Activated naive CD8-positive, alpha-beta T cell (primary cell): Measurements from ENCODE around the gene RAD51B.

Experiments used
- H3K27ac Mint-ChIP-seq: one replicate; pipeline ENCODE4 v1.8.0; 2021; ENCODE audit warnings: mixed read lengths
- H3K27me3 Mint-ChIP-seq: one replicate; pipeline ENCODE4 v1.8.0; 2021; ENCODE audit warnings: mixed read lengths
- H3K36me3 Mint-ChIP-seq: one replicate; pipeline ENCODE4 v1.8.0; 2021; ENCODE audit warnings: mixed read lengths
- H3K4me1 Mint-ChIP-seq: one replicate; pipeline ENCODE4 v1.8.0; 2021; ENCODE audit warnings: low read depth, mixed read lengths
- H3K4me3 Mint-ChIP-seq: one replicate; pipeline ENCODE4 v1.8.0; 2021; ENCODE audit warnings: mild to moderate bottlenecking, mixed read lengths
- H3K9me3 Mint-ChIP-seq: one replicate; pipeline ENCODE4 v1.8.0; 2021; ENCODE audit warnings: low read depth, mixed read lengths

The RAD51B gene

DNA sequence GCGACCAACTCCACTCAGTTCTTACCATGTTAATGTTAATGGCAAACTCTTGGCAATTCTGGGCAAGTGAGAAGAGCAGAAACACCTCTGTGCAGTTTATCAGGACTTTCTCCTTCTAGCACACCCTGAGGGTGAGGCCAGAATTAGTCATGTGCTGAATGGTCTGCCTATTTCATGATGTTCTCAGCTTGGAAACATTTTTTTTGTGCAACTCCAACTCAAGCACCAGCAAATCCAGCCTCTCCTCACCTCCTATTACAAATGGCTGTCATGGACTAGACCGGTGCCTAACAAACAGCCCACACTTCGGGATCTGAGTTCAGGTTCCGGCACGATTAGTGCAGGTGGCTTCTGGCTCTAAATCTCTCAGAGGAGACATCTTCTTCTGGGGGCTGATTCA lies 727.3 kb downstream of the RAD51B start:
- H3K9me3 Mint-ChIP-seq = no peaks in the 10 kb centered on the region
- H3K4me3 Mint-ChIP-seq = no peak overlapping the region
- H3K4me1 Mint-ChIP-seq = peaks cover 3% of the 10 kb centered on the region
- no peak overlapping the region for H3K27ac Mint-ChIP-seq
- no peaks in the 10 kb centered on the region for H3K27me3 Mint-ChIP-seq
- H3K36me3 Mint-ChIP-seq = peaks cover 11% of the 10 kb centered on the region

DNA sequence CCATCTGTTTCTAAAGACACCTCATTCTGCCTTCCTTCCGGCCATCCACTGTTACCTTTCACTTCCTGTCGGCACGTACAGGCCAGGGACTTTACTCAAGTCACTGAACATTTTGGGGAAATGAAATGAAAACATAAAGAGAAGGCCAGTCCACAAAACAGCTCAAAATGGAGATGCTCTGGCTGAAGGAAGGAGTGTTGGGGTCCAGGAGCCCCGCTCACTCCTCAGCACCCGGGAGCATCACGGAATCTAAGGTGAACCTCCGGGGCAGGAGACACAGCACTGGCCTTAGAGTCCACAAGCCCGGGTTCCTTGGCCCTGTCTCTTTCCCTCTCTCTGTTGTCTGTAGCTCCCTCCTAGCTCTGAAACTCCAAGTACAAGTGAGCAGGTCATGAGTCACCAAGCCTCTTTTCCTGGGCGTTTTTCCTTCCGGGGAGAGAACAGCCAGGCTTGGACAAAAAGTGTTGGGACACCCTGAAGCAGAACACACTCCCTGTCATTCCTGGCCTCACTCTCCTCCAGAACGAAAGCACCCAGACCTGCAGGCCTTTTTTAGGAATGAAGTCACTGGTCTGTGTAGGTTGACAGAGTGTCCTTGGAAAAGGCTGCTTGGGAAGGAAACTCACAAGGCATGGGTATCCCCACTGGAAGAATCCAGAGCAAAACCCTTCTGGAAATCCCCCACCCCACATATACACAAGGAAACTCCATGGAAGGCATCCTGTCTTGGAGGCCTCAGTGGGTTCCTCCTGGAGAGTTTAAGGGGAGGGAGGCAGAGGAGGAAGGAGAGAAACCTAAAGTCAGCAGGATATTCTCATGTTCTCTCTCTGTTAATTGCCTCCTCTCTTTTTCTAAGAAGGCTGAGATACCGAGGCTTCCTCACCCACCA lies 728.0 kb downstream of the RAD51B start:
- Mint-ChIP-seq H3K27ac (no peak overlapping the region), H3K36me3 (peaks cover 10% of the 10 kb centered on the region), H3K27me3 (no peaks in the 10 kb centered on the region), H3K9me3 (no peaks in the 10 kb centered on the region), H3K4me1 (peaks cover 7% of the 10 kb centered on the region), H3K4me3 (no peak overlapping the region)

DNA sequence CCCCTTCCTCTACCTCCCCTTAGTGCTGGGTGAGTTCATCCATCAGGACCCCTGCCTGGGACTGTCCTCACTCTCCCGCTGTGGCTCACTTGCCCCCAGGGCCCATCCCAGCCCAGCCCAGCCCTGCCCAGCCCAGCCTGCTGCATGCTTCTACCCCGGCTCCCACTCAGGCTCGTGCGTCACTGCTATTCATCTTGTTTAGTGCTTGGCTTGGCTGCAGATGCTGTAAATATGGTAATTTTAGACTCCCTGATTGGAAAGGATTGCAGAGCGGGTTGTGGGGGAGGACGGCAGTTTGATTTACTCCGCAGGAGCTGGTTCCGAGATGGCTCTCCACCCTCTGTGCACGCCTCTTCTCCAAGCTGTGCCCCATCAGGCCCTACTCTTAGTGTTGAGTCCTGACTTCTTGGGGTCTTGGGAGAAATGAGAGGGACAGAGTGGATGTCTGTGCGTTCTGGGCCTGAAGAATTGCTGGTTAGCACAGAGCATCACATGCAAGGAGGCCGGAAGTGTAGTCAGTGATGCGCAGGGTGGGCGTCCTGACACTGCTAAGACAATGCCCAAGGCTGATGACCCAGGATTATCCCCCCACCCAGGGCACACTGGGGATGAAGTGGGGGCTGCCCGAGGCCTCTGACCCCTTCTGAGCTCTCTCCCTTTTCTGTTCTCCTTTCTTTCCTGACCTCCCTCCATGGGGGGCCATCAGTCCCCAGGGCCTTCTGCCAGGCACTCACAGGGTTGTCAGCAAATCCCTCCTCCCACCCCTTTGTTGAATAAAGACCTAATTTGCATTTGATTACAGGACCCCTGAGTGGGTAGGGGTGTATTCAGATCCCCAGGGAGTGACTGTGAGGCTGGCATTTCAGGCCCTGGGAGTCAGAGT lies 728.9 kb downstream of the RAD51B start:
- no peaks in the 10 kb centered on the region for H3K27me3 Mint-ChIP-seq
- no peak overlapping the region for H3K27ac Mint-ChIP-seq
- peaks cover 7% of the 10 kb centered on the region for H3K36me3 Mint-ChIP-seq
- no peaks in the 10 kb centered on the region for H3K9me3 Mint-ChIP-seq
- H3K4me1 Mint-ChIP-seq = peaks cover 16% of the 10 kb centered on the region
- H3K4me3 Mint-ChIP-seq = no peak overlapping the region

DNA sequence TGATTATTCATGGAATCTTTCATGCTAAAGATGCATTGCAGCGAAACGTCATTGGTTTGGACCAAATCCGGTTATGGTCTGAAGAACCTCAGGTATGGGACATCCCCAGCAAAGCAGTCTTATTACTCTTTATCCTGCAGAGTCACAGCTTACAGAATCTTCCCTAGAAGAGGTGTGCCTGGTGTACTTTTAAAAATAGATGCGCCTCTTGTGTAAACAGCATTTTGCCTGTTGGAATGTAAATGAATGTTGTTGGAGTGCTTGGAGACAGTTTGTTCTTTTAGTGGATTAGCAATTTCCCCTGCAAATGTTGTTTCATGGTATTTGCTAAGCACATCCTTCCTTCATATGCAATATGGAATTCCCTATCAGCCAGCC lies 730.7 kb downstream of the RAD51B start:
- Mint-ChIP-seq H3K4me1 (peaks cover 24% of the 10 kb centered on the region), H3K27me3 (no peaks in the 10 kb centered on the region), H3K9me3 (no peaks in the 10 kb centered on the region), H3K4me3 (no peak overlapping the region), H3K27ac (no peak overlapping the region), H3K36me3 (peaks cover 5% of the 10 kb centered on the region)

DNA sequence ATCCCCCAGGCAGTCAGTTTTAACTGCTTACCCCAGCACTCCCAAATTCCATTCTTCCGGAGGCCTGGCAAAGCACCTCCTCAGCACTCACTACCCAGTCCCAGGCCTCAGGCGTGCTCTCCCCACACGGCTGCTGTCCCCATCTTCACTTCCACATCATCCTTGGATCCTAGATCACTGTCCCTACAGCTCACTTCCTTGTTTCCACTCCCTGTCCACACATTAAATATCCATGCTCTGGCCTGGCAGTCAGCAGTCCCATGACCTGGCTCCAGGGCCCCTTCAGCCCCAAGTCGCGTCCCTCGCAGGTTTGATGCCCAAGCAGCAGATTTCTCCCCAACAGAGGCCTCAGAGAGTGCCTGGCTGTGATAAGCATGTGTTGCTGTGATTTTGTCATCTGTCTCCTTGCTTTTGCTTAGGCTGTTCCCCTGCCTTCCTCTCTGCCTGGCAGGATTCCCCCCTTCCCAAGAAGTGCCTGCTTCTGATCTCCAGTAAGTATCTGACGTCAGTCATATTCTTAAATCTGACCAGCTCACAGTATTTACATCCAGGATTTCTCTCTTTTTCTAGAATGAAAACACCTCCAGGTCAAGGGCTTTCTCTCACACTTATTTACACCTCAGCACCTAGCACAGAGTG lies 731.6 kb downstream of the RAD51B start:
- H3K9me3 Mint-ChIP-seq = no peaks in the 10 kb centered on the region
- peaks cover 24% of the 10 kb centered on the region for H3K4me1 Mint-ChIP-seq
- H3K27ac Mint-ChIP-seq = no peak overlapping the region
- no peaks in the 10 kb centered on the region for H3K27me3 Mint-ChIP-seq
- H3K36me3 Mint-ChIP-seq = peaks cover 2% of the 10 kb centered on the region
- no peak overlapping the region for H3K4me3 Mint-ChIP-seq

DNA sequence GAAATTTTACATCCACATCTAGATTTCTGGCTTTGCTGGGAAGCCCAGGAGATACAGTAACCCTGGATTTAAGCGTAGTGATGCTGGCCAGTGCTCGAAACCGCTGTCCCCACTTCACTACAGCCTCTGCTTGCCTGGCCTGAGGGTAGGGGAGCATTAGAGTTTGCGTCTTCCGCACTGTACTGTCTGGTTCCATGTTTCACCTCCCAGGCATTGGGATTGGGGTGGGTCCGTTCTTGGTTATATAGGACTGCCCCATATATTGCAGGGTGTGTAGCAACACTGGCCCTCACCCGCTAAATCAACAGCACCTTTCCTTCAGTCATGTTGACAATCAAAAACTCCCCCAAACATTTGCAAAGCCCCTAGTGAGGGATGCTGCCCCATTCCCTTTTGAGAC lies 732.5 kb downstream of the RAD51B start:
- Mint-ChIP-seq H3K27me3 (no peaks in the 10 kb centered on the region), H3K9me3 (no peaks in the 10 kb centered on the region), H3K36me3 (peaks cover under 1% of the 10 kb centered on the region), H3K4me1 (peaks cover 24% of the 10 kb centered on the region), H3K4me3 (no peak overlapping the region), H3K27ac (no peak overlapping the region)

DNA sequence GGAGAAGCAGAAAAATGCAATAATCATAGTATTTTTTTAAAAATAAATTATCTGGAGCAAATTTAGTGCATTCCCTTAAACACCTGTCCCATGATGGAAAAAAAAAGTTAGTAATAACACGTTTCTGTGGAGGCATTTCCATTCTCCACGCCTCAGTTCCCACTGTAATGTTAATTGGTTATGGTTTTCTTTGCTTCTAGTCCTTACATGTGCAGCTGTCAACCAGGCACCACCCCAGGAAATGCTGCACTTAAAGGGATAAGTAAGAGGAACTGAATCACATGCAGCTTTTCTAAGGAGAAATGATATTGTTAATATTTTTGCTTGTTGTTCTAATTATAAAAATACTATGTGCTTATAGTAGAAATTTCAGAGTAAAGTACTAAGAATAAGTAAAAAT lies 733.0 kb downstream of the RAD51B start:
- H3K4me1 Mint-ChIP-seq = peaks cover 28% of the 10 kb centered on the region
- H3K27me3 Mint-ChIP-seq = no peaks in the 10 kb centered on the region
- H3K27ac Mint-ChIP-seq = no peak overlapping the region
- no peak overlapping the region for H3K4me3 Mint-ChIP-seq
- no peaks in the 10 kb centered on the region for H3K9me3 Mint-ChIP-seq
- peaks cover 3% of the 10 kb centered on the region for H3K36me3 Mint-ChIP-seq

DNA sequence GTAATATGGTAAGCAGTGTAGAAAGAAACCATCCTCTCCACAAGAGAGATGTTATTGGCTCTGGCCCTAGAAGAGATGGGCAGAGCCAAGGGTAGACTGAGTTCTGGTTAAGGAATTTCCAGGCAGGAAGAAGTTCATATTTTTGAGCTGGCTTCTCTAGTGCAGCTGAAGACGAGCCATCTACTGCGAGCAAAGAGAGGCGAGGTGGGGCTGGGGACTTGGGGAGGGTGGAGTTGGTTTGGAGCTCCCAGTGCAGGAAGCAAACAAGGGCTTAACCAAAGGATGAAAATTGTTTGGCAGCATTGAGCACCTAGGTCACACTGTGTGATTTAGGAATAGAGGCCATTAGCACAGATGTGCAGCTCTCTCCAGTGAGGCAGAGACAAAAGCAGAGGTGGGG lies 733.7 kb downstream of the RAD51B start:
- Mint-ChIP-seq H3K4me1 (peaks cover 30% of the 10 kb centered on the region), H3K9me3 (no peaks in the 10 kb centered on the region), H3K27ac (no peak overlapping the region)

DNA sequence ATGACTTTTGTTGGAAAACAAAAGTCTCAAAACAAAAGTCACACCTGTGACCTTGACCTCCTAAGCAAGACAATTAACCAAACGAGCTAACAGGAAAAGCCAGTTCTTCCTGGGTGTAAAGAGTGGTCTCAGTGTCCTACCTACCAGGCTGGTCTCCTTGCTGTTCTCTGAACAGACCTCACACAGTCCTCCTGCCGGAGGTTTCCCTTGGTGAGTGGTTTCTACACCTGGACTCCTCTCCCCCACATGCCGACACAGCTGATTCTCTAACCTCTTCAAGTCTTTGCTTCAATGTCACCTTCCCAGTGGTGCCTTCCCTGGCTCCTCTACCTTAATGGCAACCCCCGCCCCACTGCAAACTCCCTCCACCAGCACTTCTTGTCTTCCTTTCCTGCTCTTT lies 734.7 kb downstream of the RAD51B start:
- no peak overlapping the region for H3K27ac Mint-ChIP-seq
- H3K36me3 Mint-ChIP-seq = peaks cover 3% of the 10 kb centered on the region
- H3K4me1 Mint-ChIP-seq = peaks cover 30% of the 10 kb centered on the region
- H3K27me3 Mint-ChIP-seq = no peaks in the 10 kb centered on the region
- H3K4me3 Mint-ChIP-seq = no peak overlapping the region
- no peaks in the 10 kb centered on the region for H3K9me3 Mint-ChIP-seq

More for the DNA sequence above, 733.7 kb downstream of the RAD51B start:
- no peaks in the 10 kb centered on the region for H3K27me3 Mint-ChIP-seq
- H3K4me3 Mint-ChIP-seq = no peak overlapping the region
- peaks cover 3% of the 10 kb centered on the region for H3K36me3 Mint-ChIP-seq

DNA sequence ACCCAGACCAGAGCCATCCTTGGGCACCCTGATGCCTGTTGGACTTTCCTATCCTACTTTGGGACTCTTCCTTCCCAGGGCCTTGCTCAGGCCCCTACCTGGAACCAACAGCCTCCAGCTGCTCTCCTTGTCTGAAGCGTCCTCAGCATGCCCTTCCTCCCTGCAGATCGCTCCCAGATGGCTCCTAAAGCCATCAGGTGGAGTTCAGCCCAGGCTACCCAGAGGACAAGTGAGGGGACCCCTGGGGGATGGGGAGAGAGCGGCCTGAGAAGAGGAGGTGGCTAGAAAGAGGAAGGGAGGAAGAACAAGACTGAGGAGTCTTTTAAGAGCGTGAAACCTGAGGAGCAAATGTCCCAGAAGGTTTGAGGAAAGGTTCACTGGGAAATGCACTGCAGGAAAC lies 736.7 kb downstream of the RAD51B start:
- Mint-ChIP-seq H3K4me1 (peaks cover 27% of the 10 kb centered on the region), H3K27me3 (no peaks in the 10 kb centered on the region), H3K4me3 (no peak overlapping the region), H3K36me3 (peaks cover 3% of the 10 kb centered on the region), H3K27ac (no peak overlapping the region), H3K9me3 (no peaks in the 10 kb centered on the region)

DNA sequence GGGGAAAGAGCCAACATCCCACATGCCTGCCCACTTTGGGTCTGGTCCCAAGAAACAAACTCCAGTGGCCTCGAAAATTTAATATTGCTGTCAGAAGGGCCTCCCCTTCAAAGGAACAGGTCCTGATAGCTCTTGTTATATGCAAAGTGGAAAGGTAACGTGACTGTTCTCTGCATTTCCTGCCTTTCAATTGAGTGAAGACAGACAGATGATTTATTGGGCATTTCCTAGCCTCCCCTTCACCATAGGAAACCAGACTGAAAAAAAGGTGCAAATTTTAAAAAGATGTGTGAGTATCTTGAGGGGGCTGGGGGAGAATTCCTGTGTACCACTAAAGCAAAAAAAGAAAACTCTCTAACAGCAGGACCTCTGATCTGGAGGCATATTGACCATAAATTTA lies 738.1 kb downstream of the RAD51B start:
- Mint-ChIP-seq H3K36me3 (peaks cover 3% of the 10 kb centered on the region), H3K4me1 (peaks cover 28% of the 10 kb centered on the region), H3K27ac (no peak overlapping the region), H3K4me3 (no peak overlapping the region), H3K27me3 (no peaks in the 10 kb centered on the region), H3K9me3 (no peaks in the 10 kb centered on the region)

DNA sequence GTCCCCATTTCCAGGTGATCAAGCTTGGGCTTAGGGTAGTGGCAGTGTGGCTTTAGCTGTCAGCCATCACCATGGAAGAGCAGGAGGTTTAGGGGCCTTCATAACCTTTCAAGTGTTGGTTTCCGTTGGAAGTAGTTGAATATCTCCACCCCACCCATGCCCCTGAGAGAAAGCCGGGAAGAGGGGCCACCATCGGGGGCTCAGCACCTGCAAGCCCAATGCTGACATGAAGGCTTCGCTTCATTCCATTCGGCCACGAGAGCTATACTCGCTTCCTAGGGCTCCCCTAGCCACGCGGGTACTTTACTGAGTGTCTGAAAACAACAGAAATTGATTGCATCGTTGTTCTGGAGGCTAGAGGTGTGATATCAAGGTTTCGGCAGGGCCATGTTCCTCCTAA lies 738.5 kb downstream of the RAD51B start:
- H3K9me3 Mint-ChIP-seq = no peaks in the 10 kb centered on the region
- peaks cover 26% of the 10 kb centered on the region for H3K4me1 Mint-ChIP-seq
- H3K27me3 Mint-ChIP-seq = no peaks in the 10 kb centered on the region
- H3K4me3 Mint-ChIP-seq = no peak overlapping the region
- H3K36me3 Mint-ChIP-seq = peaks cover 3% of the 10 kb centered on the region
- H3K27ac Mint-ChIP-seq = no peak overlapping the region

DNA sequence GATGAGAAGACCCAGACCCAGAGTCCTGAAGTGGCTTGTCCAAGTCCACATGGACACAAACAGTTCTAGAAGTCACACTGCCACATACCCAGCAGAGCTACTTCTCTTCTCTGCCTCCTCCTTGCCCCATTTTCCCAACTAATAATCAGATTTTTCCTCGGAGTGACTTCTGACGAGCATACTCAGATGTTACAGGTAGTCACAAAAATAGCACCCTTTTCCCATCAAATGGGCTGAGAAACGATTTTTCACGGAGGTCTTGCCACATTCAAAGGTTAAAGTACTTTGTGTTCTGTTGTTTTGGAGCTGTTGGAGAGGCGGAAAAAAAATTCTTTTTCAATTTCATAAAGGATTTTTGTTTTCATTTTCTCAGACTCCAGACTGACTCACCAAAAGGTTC lies 740.4 kb downstream of the RAD51B start:
- Mint-ChIP-seq H3K4me3 (no peak overlapping the region), H3K27me3 (no peaks in the 10 kb centered on the region), H3K36me3 (peaks cover 3% of the 10 kb centered on the region), H3K9me3 (no peaks in the 10 kb centered on the region), H3K4me1 (peaks cover 36% of the 10 kb centered on the region), H3K27ac (no peak overlapping the region)

DNA sequence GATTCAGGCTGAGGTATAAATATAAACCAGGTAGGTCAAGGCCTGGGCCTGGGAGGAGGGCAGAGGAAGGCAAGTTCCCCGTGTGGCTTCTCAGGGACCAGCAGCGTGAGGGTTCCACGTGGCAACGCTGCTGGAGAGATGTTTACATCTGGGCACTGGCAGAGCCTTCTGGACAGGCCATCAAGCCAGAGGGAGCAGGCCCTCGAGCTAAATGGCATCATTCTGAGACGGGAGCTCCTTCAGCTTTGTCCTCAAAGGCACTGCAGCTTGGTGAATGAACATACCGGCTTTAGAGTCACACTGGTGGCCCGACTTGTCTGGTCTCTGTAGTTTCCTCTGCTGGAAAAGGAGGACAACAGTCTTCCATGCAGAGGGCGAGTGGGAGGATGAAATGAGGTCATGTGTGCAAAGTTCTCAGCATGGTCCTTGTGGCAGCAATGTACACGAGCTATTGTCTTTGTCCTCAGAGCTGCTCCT lies 742.0 kb downstream of the RAD51B start:
- no peaks in the 10 kb centered on the region for H3K27me3 Mint-ChIP-seq
- H3K27ac Mint-ChIP-seq = peak overlapping the region; percentile 28
- H3K36me3 Mint-ChIP-seq = peaks cover 3% of the 10 kb centered on the region
- peaks cover 47% of the 10 kb centered on the region for H3K4me1 Mint-ChIP-seq
- H3K9me3 Mint-ChIP-seq = no peaks in the 10 kb centered on the region
- no peak overlapping the region for H3K4me3 Mint-ChIP-seq

DNA sequence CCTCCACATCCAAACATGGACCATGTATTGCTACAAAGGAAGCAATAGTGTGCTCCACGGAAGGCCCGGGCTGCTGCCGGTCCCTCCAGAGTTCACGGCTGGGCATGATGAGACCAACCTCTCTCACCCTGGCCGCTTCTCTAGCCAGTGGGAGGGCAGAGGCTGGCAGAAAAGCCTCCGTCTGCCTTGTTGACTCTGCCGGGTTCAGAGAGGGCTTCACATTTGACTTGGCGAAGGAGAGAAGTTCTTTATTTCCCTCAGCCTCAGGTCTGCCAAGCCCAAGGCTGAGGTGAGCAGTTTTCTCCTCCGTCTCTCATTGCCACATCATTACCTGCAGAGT lies 743.3 kb downstream of the RAD51B start:
- H3K4me3 Mint-ChIP-seq = no peak overlapping the region
- H3K36me3 Mint-ChIP-seq = peaks cover 5% of the 10 kb centered on the region
- H3K4me1 Mint-ChIP-seq = peaks cover 41% of the 10 kb centered on the region
- no peaks in the 10 kb centered on the region for H3K27me3 Mint-ChIP-seq
- H3K27ac Mint-ChIP-seq = no peak overlapping the region
- no peaks in the 10 kb centered on the region for H3K9me3 Mint-ChIP-seq
